Globus pallidus (tissue), 1 donor: ENCODE data around the gene TDRD3.

Experiments
- DNase-seq: peaks from one replicate; pipeline ENCODE4 v3.0.0-alpha.2; 2015; ENCODE audit warnings: low spot score

Gene TDRD3

GRCh38 chr13:60575142-60575541 lies 178.1 kb downstream of the TDRD3 start:
- no peak for DNase-seq

- DNase-seq, result no peak
These were observed 180.7 kb downstream of the TDRD3 start for GRCh38 chr13:60577761-60578160.

GRCh38 chr13:60583196-60583888 lies 186.3 kb downstream of the TDRD3 start:
- DNase-seq, result no peak

GRCh38 chr13:60583911-60584753 lies 187.1 kb downstream of the TDRD3 start:
- no peak for DNase-seq

GRCh38 chr13:60584976-60585375 lies 188.0 kb downstream of the TDRD3 start:
- DNase-seq, result peak; percentile 26

GRCh38 chr13:60590800-60591747 lies 194.1 kb downstream of the TDRD3 start:
- DNase-seq, result no peak

GRCh38 chr13:60603049-60603448 lies 206.0 kb downstream of the TDRD3 start:
- no peak for DNase-seq

GRCh38 chr13:60604058-60604457 lies 207.0 kb downstream of the TDRD3 start:
- DNase-seq, result no peak

GRCh38 chr13:60608954-60609353 lies 211.9 kb downstream of the TDRD3 start:
- no peak for DNase-seq

- no peak for DNase-seq
These were observed 214.5 kb downstream of the TDRD3 start for GRCh38 chr13:60611523-60611922.

- no peak for DNase-seq
These were observed 215.6 kb downstream of the TDRD3 start for GRCh38 chr13:60612593-60612992.

GRCh38 chr13:60613080-60613479 lies 216.1 kb downstream of the TDRD3 start:
- no peak for DNase-seq

GRCh38 chr13:60617991-60618733 lies 221.1 kb downstream of the TDRD3 start:
- DNase-seq, result peak; percentile 8

- no peak for DNase-seq
These were observed 222.4 kb downstream of the TDRD3 start for GRCh38 chr13:60619461-60619860.

GRCh38 chr13:60620611-60621395 lies 223.8 kb downstream of the TDRD3 start:
- DNase-seq, result no peak

- no peak for DNase-seq
These were observed 226.1 kb downstream of the TDRD3 start for GRCh38 chr13:60623151-60623550.
